GM19452 (cell line): Measurements from ENCODE around the gene TRAPPC6A.

Experiments
- ATAC-seq: cut with Tn5 transposase; IDR thresholded peaks from one replicate; pipeline ENCODE4 v1.9.1; 2021; ENCODE audit not compliant: unreplicated experiment

Gene TRAPPC6A

DNA sequence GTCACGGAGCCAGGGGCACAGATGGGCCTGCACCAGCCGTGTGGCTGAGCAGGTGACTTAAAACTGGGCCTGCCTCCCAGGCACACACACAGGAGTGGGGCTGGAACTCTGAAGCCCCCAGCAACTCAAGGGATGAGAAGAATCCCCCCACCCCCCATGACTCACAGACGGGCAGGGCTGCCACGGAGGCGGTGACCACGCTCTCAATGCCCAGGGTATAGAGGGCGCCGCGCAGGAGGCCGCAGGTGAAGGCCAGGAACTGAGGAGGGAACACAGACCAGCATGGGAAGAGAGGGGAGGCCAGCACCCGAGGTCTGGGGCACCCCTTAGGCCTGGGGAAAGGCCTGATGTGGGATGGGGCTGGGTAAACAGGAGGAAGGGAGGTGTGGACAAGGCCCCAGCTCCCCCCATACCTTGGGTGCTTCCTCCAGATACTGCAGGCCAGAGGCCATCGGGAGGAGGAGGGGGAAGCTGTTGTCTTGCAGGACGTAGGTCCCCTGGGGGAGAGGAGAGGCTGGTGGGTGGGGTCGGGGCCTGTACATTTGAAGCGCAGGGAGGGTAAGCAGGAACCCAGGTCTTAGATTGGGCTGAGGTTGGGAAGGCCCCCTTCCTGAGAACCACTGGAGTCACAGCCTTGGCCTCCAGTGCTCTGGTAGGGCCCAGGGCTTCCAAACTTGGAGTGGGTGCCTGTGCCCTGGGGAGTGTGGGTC is 14.1 kb downstream of the TRAPPC6A start:
- ATAC-seq, result no peak

DNA sequence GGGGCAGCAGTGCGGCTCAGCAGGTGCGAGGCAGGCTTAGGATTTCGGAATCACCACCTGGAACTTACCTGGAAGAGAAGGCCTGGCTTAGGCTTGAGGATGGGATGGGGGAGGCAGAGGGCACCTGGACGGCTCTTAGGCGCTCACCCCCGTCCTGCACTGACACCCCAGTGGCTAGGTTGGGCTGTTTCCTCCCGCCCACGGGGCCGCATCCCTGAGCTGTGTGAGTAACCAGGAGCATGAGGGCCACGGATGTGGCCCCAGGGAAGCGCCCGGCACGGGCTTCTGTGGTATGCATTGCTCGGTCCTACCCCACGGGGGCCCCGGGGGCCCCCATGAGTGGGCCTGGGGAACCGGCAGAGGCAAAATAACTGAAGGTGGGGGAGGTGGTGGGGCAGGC is 14.9 kb downstream of the TRAPPC6A start:
- no peak for ATAC-seq

DNA sequence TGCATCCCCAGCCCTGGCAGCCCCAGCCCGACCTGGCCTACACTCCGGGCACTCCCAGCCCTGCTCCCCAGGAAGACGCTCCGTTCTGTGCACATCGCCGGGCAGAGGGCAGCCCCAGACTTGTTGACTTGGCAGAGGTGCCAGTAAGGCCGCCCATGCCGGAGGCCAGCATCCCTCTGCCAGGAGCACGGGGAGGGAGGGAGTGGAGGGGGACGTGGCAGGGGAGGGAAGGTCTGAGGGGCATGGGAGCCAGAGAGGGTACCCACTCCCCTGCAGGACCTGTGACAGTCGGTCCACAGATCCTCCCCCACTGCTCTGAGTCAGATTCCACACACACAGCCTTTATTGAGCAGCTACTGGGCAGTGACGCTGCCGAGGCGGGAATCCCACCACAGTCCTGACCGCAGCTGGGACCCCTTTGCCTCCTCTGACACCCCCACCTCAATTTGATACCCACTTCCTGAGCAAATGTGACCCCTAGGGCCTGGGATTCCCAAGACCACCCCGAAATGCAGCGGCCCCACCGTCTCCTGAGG is 15.4 kb downstream of the TRAPPC6A start:
- ATAC-seq, result no peak

DNA sequence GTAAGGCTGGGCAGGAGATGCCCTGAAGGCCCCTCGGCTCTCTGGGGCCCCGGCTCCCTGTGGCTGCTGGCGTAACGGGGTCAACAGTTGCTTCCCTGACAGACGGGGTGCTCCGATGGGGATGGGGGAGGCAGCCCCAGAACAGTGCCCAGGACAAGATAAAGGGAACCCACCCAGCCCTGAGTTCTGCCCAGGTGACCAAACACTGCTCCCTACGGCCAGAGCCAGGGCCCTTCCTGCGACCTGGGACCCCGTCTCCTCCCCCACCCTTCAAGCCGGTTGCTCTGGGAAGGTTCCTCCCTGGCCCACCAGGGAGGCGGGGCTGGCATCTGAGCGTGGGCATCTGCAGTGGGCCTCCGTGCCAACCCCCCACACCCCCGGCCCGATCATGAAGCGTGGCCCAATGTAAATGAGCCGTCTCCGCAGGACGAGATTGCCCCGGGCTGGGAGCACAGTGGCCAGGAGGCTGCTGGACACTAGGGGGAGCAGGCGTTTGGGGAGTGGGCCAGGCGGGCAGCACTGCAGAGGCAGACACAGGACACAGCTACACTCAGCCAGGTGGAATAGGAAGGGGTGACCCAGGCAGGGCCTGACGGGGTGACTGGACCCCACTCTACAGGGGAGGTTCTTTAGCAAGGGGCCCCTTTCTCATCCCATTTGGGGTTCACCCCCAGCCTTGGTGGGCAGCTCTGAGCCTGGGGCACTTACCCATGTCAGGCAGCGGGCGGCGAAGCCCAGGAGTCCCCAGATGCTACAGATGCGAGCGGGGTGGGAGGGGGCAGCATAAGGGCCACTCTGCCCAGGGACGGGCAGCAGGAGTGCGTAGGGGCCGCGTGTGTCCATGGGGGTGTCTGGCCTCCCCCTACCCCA is 16.1 kb downstream of the TRAPPC6A start:
- no peak for ATAC-seq

DNA sequence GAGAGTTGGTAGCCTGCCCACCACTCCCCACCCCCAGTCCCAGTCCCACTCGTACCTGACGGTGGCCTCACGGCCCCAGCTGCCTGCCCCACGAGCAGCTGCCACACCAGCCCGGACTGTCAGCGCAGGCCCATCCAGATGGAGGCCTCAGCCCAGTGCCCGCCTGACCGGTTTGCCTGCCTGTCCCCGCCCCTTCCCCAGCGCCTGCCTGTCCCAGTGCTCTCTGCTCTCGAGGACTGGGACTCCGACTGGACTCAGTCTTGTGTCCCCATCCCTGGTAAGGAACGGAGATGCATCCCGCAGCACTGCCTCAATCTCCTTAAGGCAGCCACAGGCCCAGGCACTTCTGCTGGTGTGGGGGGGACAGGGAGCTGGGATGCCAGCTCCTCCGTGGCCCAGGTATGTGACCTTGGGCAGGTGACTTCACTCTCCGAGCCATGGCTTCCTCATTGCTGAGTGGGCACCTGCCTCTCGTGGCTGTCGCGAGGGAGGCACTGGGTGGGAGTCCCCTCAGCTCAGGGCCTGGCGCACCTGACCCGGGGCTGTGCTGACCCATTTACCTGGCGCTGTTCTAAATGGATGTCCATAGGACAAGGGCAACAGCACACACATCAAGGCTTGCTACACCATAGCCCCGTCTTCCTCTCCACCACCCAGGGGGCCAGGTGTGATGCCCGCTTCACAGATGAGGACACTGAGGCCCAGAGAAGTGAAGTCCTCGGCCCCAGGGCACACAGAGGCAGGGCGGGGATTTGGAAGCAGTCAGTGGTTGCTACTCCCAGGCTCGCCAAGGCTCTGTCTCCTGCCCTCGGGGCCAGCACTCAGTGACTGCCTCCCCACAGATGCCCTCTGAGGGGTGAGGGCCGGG is 16.9 kb downstream of the TRAPPC6A start, which contains the start of gene NKPD1:
TSS of gene NKPD1 (minus strand) at position 113 of the 868 bp plus-strand sequence. CDS start 832 bp downstream, outside the sequence.
- no peak for ATAC-seq

DNA sequence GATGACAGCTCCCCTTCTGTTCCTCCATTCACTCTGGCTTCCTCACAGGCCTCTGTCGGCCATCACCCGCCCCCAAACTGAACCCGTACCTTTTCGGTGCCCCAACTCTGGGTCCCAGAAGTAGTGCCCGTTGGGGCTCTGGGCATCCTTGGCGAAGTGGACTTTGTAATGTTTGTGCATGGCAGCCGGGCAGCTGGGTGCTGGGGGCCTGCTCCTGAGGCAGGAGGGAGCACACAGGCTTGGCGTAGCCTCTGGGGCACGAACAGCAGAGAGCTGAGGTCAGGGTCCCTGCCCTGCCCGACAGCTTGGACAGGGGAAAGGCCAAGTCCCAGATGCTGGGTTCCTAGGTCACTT is 18.1 kb downstream of the TRAPPC6A start:
- ATAC-seq, result no peak

DNA sequence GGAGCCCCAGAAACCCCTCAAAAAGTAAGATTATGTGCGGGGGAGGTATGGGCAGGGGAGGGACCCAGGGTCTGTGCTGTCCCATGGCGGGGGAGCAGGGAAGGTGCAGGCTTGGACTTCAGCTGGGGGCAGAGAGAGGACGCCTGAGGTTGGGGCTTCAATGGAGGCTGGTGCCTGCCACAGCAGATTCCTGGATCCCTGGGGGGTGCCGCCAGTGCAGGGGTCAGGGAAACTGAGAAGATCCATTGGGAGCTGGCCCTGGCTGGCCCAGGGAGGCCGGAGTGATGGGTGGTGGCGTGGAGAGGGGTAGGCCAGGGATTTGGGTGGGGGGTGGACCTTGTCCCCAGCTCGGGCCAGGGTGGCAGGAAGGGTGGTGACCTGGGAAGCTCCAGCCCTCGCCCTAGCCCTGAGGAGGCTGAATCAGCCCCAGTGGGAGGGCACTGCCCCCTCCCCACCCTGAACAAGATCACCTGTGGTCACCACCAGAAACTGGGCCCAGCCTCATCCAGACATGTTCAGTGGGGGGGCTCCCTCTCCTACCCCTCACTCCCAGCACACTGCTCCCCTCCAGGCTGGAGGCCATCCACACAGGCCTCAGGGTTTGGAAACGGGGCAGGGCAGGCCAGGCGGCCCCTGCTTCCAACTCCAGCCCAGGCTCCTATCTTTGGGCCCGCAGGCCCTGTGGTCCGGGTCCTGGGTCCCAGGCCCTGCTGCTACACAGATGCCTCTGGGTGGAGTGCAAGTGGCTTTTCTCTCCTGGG is 18.6 kb downstream of the TRAPPC6A start:
- no peak for ATAC-seq

DNA sequence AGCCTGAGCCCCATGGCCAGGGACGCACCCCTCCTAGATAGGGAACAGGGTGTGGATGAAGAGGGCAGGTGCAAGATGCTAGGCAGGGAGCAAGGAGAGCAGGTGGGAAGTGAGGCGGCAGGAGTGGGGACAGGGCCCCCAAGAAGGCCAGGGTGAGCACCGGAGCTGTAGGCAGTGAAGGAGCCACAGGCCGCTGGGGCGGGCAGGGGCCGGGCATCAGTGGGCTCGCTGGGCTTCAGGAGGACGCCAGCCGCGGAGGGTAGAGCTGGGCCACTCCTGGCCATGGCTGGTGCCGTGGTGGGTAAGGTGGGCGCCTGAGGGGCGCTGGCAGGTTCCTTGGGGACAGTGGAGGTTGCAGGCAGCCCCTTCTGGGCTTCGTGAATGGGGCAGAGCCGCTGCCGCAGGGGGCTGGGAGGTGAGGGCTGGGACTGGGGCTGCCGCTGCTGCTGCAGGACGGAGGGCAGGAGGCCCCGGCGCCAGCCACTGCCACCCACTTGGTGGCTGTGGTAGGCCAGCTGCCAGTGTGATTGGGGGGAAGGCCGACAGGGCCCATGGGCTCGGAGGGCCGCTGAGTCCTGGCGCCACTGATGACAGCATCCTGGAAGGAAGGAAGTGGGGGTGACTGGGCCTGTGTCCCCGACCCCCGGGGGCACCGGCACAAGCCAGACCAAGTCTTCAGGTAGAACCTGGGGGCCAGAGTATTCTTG is 19.4 kb downstream of the TRAPPC6A start:
- no peak for ATAC-seq

DNA sequence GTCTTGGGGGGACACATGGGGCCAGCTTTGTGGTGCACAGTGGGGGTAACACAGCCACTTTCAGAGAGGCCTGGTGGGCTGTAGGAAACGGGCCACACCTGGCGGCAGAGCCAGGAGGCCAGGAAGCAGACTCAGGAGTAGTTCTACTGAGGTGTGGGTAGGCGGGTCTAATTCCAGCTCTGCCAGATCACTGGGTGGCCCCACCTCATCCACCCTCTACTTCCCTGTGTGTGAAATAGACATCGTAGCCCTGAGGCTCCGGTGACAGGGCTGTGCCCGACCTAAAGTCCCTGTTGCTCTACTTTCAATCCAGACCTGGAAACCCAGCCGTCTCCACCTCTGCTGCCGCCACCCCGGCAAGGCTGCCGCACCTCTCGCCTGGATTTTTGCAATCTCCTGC is 21.3 kb downstream of the TRAPPC6A start:
- no peak for ATAC-seq

DNA sequence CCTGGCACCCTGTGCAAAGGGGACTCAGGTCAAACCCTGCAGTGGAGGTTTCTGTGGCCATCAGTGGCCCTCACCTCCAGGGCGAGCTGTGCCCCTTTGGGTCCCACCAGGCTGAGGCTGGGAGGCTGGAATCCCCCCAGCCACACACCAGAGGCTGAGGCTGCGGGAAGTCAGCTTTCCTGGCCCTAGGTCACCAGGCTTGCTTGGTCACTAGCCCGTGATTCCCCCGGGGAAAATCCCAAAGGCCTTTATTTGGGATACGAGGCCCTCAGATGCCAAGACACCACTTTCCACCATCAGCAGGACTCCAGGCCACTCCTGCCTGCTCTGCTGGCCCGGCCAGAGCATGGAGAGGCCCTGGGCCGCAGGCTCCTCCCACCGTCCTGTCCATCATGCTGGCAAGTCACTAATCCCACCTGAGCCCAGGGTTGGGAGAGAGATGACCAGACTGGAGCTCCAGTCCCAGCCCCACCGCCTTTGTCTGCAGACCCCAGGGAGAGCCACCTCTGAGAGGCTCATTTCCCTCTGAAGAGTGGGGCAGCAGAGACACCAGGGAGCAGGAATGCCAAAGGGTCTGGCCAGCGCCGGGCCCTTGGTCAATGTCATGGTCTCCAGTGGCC is 21.9 kb downstream of the TRAPPC6A start:
- no peak for ATAC-seq

DNA sequence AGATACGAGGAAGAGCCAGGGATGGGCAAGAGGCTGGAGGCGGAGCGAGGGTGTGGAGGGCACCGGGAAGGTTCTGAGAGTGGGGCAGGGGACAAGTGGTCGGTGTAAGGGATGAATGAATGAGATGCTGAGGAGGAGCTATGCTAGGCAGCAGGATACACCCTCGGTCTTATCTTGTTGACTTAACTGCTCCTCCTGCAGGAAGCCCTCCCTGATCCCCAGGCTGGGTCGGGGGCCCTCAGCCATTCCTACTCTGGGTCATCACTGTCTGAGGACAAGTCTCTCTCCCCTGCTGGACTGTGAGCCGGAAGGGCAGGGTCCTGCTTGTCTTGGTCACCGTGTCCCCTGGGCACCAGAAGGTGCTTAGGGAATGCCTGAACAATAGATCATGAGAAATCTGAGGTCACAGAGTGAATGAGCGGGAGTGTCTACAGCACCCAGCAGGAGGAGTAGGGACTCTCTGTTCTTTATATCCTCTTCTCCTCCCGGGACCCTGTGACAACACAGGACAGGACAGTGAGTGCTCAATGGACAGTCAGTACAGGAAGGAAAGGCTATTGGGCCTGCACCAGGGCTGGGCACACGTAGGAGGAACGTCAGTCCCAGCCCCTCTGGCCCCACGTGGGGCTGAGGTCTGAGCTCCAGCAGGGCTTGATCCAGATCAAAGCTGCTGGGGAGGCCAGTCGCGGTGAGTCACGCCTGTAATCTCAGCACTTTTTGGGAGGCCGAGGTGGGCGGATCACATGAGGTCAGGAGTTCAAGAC is 23.8 kb downstream of the TRAPPC6A start:
- ATAC-seq, result no peak

DNA sequence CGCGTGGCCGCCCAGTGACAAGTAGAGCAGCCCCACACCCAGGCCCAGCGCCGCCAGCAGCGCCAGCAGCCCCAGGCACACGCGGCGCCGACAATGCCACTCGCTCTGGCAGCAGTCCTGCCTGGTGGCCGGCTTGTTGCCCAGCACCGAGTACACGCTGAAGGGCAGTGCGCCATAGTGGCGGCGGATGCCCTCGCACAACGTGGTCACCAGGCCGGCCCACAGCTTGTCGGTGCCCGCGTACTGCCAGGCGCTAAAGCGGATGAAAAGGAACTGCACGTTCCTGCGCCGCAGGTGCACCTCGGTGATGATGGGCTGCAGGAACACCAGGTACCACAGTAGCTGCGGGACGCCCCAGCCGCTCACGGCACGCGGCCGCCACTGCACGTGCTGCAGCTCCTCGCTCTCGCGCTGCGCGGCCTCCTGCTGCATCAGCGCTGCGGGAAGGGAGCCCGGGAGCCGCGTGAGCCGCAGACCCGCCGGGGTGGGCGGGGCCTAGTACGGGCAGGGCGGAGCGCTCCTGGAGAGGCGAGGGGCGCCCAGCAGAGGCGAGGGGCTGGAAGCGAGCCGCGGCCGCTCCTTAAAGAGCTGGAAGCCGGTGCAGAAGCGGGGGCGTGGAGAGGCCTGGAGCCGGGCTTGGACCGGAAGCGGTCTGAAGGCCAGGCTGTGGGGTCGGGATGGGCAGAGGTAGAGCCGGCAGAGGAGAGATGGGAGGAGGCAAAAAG is 24.5 kb downstream of the TRAPPC6A start:
- ATAC-seq, result no peak

DNA sequence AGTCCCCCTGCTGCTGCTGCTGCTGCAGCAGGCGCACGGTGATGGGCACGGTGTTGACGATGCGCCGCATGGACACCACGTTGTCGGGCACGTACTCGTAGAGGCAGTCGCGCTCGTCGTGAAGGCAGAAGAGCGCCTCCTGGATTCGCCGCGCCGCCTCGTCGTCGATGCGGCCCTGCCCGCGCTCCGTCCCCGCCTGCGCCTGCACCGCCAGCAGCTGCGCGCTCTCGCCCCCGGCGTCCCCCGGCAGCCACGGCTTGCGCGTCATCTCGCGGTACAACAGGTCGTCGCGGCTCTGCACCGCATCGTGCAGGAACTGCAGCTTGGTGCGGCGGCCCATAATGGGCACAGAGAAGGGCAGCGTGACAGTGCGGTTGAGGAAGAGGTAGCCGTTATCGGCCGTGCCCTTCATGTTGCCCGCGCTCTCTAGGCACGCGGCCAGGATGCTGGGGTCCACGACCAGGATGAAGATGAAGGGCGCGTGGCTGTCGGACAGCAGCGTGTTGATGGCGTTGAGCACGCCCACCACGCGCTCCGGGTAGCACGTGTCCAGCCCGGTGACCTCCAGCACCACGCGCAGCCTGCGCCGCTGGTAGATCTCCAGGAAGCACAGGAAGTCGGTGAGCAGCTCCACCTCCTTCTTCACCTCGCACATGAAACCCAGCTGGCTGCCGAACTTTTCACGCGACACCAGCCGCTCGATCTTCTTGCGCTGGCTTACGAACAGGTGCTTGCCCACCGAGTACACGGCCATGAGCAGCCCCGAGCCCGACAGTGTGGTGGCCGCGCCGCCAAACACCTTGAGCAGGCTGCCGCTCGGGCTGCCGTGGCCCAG is 25.3 kb downstream of the TRAPPC6A start:
- no peak for ATAC-seq

DNA sequence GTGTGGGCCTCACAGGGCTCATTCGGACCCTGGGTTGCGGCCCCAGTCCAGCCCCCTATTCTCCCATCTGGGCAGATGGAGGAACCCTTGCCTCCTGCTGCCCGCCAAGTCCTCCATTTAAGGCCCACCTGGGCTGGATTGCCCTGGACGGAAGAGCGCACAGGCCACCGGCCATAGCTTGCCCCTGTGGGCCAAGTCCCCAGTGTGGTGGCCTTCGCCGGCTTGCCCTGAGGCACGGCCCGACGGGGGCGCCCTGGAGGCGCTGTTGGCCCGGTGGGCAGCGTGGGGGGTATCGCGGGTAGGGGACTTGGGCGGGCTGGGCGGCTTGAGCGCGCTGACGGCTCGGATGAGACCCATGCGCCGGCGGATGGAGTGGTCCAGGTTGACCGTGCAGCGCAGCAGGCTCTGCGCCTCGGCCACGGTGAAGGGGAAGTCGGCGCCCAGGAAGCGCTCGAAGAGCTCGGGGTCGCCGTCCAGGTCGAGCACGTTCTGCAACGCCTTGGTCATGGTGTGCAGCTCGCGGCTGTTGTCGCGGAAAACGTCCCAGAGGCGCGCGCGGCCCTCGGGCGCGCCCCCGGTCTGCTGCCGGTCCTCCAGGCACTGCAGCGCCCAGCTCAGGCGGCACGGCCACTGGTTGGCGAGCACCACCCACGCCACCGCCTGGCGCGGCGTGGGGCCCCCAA is 26.1 kb downstream of the TRAPPC6A start:
- no peak for ATAC-seq

DNA sequence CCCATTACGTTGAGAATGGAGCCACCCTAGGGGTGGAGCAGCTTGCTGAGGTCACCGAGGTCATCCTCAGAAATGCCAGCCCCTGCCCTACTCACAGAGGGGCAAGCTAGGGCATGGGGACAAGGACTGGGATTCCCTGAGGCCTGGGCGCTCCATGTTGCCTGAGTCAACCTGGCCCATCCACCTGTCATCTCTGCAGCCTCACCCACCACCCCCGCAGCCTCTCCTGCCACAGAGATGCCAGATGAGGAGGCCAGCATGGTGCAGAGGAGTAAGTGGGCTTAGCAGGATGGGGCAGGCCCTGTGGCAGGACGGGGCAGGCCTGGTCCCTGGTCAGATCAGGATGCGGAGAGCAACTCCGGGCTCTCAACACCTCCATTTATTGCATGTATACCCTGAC is 26.7 kb downstream of the TRAPPC6A start:
- ATAC-seq, result no peak

DNA sequence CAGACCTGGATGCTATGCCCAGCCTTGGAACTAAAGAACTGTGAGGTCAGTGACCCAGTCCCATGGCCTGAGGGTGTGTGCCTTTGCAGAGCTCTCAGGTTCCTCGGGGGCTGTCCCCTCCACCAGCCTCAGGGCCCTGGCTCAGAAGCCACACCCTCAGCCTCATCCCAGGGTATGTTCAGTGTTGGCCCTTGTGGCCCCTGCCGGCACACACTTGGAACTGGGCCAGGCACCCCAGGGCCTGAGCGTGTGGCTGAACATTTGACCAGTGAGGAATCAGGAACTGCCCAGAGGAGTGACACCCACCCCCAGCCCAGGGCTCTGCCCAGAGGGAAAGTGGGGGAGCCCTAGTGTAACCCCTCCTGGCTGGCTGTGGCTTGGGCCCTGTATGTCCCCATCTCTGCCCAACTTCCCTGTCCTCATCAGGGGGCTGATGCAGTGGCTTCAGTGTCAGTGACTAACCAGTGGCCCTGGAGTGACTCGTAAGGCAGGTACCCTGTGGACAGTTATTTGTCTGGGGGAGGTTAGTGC is 27.2 kb downstream of the TRAPPC6A start:
- ATAC-seq, result no peak
